Stimulated activated effector memory CD8-positive, alpha-beta T cell treated with anti-CD3 and anti-CD28 coated beads, Interleukin-12 subunit alpha, Interleukin-12 subunit beta, amount 100 ng/mL, for 72 hours (primary cell): ENCODE data around the gene CLSTN2.

Experiments
- ATAC-seq: fragments of 150-1000 bp; cut with Tn5 transposase; 2 replicates; pipeline ENCODE4 v1.10.0; 2021
- DNase-seq, 2 donors: peaks; one replicate each; pipeline ENCODE4 v3.0.0; 2021 to 2022; ENCODE audit warnings: low spot score in 2 of 2
- H3K27ac Mint-ChIP-seq: one replicate; pipeline ENCODE4 v1.8.0; 2022; ENCODE audit warnings: mild to moderate bottlenecking, mixed read lengths
- H3K36me3 Mint-ChIP-seq: one replicate; pipeline ENCODE4 v1.8.0; 2022; ENCODE audit warnings: mild to moderate bottlenecking, mixed read lengths
- H3K4me1 Mint-ChIP-seq: one replicate; pipeline ENCODE4 v1.8.0; 2022; ENCODE audit warnings: mixed read lengths
- H3K4me3 Mint-ChIP-seq: one replicate; pipeline ENCODE4 v1.8.0; 2022; ENCODE audit warnings: mild to moderate bottlenecking, mixed read lengths
- H3K9me3 Mint-ChIP-seq: one replicate; pipeline ENCODE4 v1.8.0; 2022; ENCODE audit warnings: mixed read lengths

Gene CLSTN2

GRCh38 chr3:140529558-140529957 lies 594.6 kb downstream of the CLSTN2 start:
- DNase-seq (no peak), ATAC-seq (no peak)
- H3K4me1 Mint-ChIP-seq, result no peaks in the 10 kb centered on the region
- H3K9me3 Mint-ChIP-seq, result no peaks in the 10 kb centered on the region
- no peak overlapping the region for H3K4me3 Mint-ChIP-seq
- H3K27ac Mint-ChIP-seq, result no peak overlapping the region
- H3K36me3 Mint-ChIP-seq, result no peaks in the 10 kb centered on the region

- no peaks in the 10 kb centered on the region for H3K9me3 Mint-ChIP-seq
- no peak for ATAC-seq
- no peak for DNase-seq
- H3K4me3 Mint-ChIP-seq, result no peak overlapping the region
- no peak overlapping the region for H3K27ac Mint-ChIP-seq
- no peaks in the 10 kb centered on the region for H3K36me3 Mint-ChIP-seq
- no peaks in the 10 kb centered on the region for H3K4me1 Mint-ChIP-seq
Measured at GRCh38 chr3:140530131-140530530, 595.1 kb downstream of the CLSTN2 start.

DNA sequence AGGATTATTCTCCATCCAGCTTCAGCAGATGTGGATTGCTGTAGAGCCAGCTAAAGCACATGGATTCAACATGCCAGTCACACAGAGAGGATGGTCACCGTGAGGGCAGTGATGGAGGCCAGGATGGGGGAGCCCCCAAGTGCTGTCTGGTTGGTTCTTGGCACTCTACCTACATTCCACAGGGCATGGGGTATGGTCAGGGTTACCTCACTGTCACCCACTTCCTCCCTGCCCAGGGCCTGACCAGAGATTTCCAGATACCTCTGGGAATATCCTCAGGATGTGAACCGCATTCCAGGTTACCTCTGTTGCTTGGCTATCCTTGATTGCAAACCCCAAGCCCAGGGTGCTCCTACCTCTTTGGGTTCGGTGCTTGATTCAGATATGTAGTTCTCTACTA lies 595.6 kb downstream of the CLSTN2 start:
- Mint-ChIP-seq H3K36me3 (no peaks in the 10 kb centered on the region), H3K4me3 (no peak overlapping the region), H3K27ac (no peak overlapping the region), H3K9me3 (no peaks in the 10 kb centered on the region), H3K4me1 (no peaks in the 10 kb centered on the region)
- no peak for DNase-seq
- no peak for ATAC-seq

DNA sequence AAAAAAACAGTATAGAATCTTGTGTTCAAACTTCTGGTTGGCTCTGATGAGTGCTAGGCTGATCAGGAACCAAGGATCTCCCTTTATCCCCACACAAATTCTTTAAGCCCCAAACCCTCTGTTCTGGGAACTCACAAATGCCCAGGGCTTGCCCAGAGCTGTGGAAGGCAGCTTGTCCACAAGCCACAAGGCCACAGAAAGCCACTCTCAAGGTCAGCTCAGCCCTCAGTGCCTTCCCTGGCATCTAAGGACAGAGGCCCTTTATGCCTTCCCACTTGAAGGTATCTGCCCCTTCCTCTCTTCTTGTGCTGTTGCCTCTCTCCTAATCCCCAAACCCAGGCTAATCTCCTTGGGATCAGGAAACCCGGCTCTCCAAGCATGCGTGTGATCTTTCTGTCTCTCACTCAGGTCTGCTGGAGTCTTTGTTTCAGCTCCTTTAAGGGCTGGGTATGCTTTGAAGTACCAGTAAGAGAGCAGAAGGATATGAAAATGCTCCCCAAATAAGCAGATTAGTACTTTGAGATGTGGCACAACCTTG lies 597.9 kb downstream of the CLSTN2 start:
- no peak overlapping the region for H3K27ac Mint-ChIP-seq
- ATAC-seq (no peak), DNase-seq (no peak)
- H3K9me3 Mint-ChIP-seq, result no peaks in the 10 kb centered on the region
- no peaks in the 10 kb centered on the region for H3K4me1 Mint-ChIP-seq
- no peak overlapping the region for H3K4me3 Mint-ChIP-seq
- no peaks in the 10 kb centered on the region for H3K36me3 Mint-ChIP-seq

DNA sequence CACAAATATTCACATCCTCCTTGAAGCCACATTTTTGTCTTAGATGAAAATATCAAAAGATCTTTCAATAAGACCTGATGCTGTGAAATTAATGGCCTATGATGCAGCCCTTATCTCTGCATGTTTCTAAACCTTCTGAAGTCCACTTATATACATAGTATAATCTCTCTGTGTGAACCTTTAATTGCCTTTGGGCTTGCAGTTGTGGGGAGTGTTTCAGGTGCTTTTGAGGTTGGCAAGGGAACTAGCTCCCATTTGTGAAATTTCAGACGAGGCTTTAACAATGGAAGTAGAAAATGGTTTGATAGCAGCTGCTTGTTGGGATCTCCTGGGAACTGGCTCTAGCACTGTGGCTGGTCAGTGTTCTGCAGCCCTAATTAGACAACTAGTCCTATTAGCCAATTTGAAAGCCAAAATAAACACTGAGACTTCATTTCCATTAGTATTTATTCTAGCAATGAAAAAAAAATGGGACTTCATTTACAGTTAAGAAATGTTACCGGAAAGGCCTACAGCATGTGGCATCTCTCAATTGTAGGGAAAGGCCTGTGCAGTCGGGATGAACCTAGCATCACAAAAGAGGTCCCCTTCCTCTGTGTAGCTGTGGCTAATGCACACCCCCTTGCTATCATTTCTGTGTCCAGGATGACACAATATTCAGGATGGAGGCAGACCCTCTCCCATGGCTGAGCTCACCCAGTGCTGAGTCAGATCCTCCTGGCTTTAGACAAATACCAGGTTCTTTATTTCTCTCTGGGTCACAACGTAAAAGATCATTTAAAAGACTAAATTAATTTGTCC lies 602.1 kb downstream of the CLSTN2 start:
- no peak for DNase-seq
- no peaks in the 10 kb centered on the region for H3K9me3 Mint-ChIP-seq
- H3K4me3 Mint-ChIP-seq, result no peak overlapping the region
- ATAC-seq, result no peak
- no peaks in the 10 kb centered on the region for H3K36me3 Mint-ChIP-seq
- H3K27ac Mint-ChIP-seq, result no peak overlapping the region
- no peaks in the 10 kb centered on the region for H3K4me1 Mint-ChIP-seq

- DNase-seq (no peak), ATAC-seq (no peak)
- Mint-ChIP-seq H3K36me3 (no peaks in the 10 kb centered on the region), H3K27ac (no peak overlapping the region), H3K9me3 (no peaks in the 10 kb centered on the region), H3K4me1 (no peaks in the 10 kb centered on the region), H3K4me3 (no peak overlapping the region)
Measured at GRCh38 chr3:140537727-140538082, 602.7 kb downstream of the CLSTN2 start.

- Mint-ChIP-seq H3K27ac (no peak overlapping the region), H3K36me3 (no peaks in the 10 kb centered on the region), H3K9me3 (no peaks in the 10 kb centered on the region), H3K4me3 (no peak overlapping the region), H3K4me1 (no peaks in the 10 kb centered on the region)
- DNase-seq (peak in 1 of 2 donors; percentile 15), ATAC-seq (no peak)
Measured at GRCh38 chr3:140540262-140540661, 605.3 kb downstream of the CLSTN2 start.

DNA sequence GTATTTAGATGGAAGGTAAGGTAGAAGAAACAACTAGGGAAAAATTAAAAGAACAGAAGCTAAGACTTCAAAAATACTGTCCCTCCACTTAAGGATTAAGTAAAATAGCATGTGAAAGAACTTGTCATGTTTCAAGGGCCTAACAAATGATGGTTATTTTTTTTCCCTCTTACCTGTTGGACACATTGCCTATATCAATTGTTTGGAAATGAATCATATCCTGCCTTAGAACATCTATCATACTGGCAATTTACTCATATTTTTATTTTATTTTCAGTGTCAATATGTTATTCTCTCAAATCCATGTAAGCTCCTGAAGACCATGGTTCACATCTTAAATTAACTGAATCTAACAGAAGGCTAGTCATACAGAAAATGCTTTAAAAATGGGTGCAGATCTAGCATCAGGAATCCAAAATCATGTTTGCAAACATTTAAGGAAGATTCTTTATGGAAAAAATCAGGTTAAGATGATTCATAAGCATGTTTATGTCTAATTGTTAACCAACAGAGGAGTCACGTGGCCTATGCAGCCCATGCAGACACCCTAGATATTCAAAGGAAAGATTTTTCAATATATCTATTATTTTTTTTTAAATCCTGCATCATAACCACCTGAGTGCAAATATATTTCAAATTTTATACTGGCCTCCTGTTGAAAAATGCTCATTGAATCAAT lies 607.1 kb downstream of the CLSTN2 start:
- no peak for DNase-seq
- Mint-ChIP-seq H3K36me3 (no peaks in the 10 kb centered on the region), H3K4me1 (no peaks in the 10 kb centered on the region), H3K27ac (no peak overlapping the region), H3K4me3 (no peak overlapping the region), H3K9me3 (no peaks in the 10 kb centered on the region)
- no peak for ATAC-seq

GRCh38 chr3:140545197-140545596 lies 610.2 kb downstream of the CLSTN2 start:
- H3K4me1 Mint-ChIP-seq, result no peaks in the 10 kb centered on the region
- no peaks in the 10 kb centered on the region for H3K36me3 Mint-ChIP-seq
- H3K27ac Mint-ChIP-seq, result no peak overlapping the region
- no peak for ATAC-seq
- H3K9me3 Mint-ChIP-seq, result no peaks in the 10 kb centered on the region
- DNase-seq, result no peak
- H3K4me3 Mint-ChIP-seq, result no peak overlapping the region

GRCh38 chr3:140545756-140546155 lies 610.8 kb downstream of the CLSTN2 start:
- Mint-ChIP-seq H3K36me3 (no peaks in the 10 kb centered on the region), H3K27ac (no peak overlapping the region), H3K4me1 (no peaks in the 10 kb centered on the region), H3K9me3 (no peaks in the 10 kb centered on the region), H3K4me3 (no peak overlapping the region)
- ATAC-seq (no peak), DNase-seq (no peak)

- Mint-ChIP-seq H3K27ac (no peak overlapping the region), H3K4me1 (no peaks in the 10 kb centered on the region), H3K4me3 (no peak overlapping the region), H3K9me3 (no peaks in the 10 kb centered on the region), H3K36me3 (no peaks in the 10 kb centered on the region)
- ATAC-seq (no peak), DNase-seq (no peak)
Measured at GRCh38 chr3:140546649-140547048, 611.7 kb downstream of the CLSTN2 start.

GRCh38 chr3:140552403-140552802 lies 617.4 kb downstream of the CLSTN2 start:
- Mint-ChIP-seq H3K36me3 (no peaks in the 10 kb centered on the region), H3K4me3 (no peak overlapping the region), H3K4me1 (no peaks in the 10 kb centered on the region), H3K9me3 (no peaks in the 10 kb centered on the region), H3K27ac (no peak overlapping the region)
- ATAC-seq (no peak), DNase-seq (no peak)

DNA sequence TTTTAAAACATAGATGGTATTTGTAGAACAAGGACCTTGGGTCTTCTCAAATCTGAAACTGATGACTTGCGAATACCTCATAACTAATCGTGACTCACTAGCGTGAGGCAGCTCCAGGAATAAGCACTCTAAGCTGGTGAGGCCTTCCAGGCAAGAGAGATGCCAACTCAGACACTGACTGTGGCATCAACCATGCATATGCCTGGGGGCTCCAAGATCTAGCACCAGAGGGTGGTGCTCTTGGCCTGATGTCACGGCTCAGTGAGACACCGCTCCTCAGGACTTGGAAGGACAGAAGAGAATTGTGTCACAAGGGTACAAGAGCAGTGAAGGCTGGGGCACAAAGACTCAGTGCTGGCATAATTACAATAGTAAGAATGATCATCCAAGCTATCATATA lies 617.9 kb downstream of the CLSTN2 start:
- no peaks in the 10 kb centered on the region for H3K36me3 Mint-ChIP-seq

DNA sequence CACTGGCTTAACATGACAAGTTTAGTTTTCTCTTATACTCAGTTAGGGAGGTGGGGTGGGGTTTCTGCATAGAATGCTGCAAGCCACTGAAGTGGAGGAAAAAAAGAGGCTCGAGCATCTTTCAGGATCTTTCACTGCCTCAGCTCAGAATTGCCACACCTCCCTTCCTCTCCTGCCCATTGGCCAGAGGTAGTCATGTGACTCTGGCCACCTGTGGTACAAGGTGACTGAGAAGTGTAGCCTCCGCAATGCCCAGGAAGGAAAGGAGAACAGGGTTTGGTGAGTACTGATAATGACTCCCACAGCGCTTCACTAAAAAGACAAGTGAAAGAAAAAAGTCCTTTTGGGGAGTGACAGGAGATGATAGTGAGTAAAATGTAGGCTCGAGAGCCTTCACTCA lies 618.6 kb downstream of the CLSTN2 start:
- Mint-ChIP-seq H3K9me3 (no peaks in the 10 kb centered on the region), H3K36me3 (no peaks in the 10 kb centered on the region), H3K27ac (no peak overlapping the region), H3K4me3 (no peak overlapping the region), H3K4me1 (no peaks in the 10 kb centered on the region)
- DNase-seq (no peak), ATAC-seq (no peak)

More for the DNA sequence above, 617.9 kb downstream of the CLSTN2 start:
- no peak for DNase-seq
- no peak overlapping the region for H3K4me3 Mint-ChIP-seq
- ATAC-seq, result no peak
- no peaks in the 10 kb centered on the region for H3K9me3 Mint-ChIP-seq
- no peaks in the 10 kb centered on the region for H3K4me1 Mint-ChIP-seq
- no peak overlapping the region for H3K27ac Mint-ChIP-seq

- DNase-seq, result no peak
- Mint-ChIP-seq H3K36me3 (no peaks in the 10 kb centered on the region), H3K27ac (no peak overlapping the region), H3K4me1 (no peaks in the 10 kb centered on the region), H3K4me3 (no peak overlapping the region), H3K9me3 (no peaks in the 10 kb centered on the region)
- no peak for ATAC-seq
Measured at GRCh38 chr3:140555666-140556065, 620.7 kb downstream of the CLSTN2 start.

GRCh38 chr3:140557476-140557875 lies 622.5 kb downstream of the CLSTN2 start:
- Mint-ChIP-seq H3K4me3 (no peak overlapping the region), H3K36me3 (no peaks in the 10 kb centered on the region), H3K4me1 (no peaks in the 10 kb centered on the region), H3K27ac (no peak overlapping the region), H3K9me3 (no peaks in the 10 kb centered on the region)
- no peak for ATAC-seq
- DNase-seq, result no peak
